IPS-NIHi11 (cell line): ENCODE data around the gene JAM2.
"Not testable (repeated sequence)": the region's sequence is repeated elsewhere in the genome, so short reads cannot be mapped to it uniquely, and the experiment has no call there.

ENCODE experiments used
- DNase-seq: peaks from one replicate; pipeline ENCODE4 v3.0.0; 2012; ENCODE audit warnings: mixed read lengths, low spot score

JAM2 gene

GRCh38 chr21:25646474-25646873, 7.4 kb downstream of the JAM2 start:
- no peak for DNase-seq

- no peak for DNase-seq
Observed at GRCh38 chr21:25647647-25648046, 8.6 kb downstream of the JAM2 start.

DNA sequence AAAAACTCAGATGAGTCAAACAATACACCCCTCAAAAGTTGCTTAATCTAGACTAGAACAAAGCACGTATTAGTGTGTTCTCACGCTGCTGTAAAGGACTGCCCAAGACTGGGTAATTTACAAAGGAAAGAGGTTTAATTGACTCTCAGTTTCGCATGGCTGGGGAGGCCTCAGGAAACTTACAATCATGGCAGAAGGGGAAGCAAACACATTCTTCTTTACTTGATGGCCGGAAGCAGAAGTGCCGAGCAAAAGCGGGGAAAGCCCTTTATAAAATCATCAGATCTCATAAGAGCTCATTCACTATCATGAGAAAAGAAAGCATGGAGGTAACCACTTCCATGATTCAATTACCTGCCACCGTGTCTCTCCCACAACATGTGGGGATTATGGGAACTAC, 10.1 kb downstream of the JAM2 start:
- no peak for DNase-seq

- no peak for DNase-seq
Observed at GRCh38 chr21:25656412-25656811, 17.4 kb downstream of the JAM2 start.

- DNase-seq, result no peak
Observed at GRCh38 chr21:25657140-25657539, 18.1 kb downstream of the JAM2 start.

- DNase-seq, result peak; percentile 9
Observed at GRCh38 chr21:25658427-25659035, 19.5 kb downstream of the JAM2 start.

- no peak for DNase-seq
Observed at GRCh38 chr21:25660233-25660632, 21.2 kb downstream of the JAM2 start.

DNA sequence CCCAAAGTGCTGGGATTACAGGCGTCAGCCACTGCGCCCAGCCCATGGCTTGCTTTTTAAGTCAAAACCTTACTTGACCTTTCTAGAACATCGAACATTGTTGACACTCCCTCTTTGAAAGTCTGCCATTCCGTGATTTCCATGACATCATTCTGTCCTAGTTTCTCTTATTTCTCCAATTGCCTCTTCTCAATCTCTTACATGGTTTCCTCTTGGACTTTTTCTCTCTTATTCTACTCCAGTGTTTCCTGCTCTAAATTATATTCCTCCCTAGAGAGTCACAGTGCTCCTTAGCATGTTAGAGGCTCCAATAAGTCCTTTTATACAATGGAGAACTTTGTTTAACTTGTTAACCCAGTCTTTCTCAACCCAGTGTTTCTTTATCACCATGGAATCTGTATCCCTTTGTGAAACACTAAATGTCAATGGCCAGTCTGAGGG, 25.5 kb downstream of the JAM2 start:
- DNase-seq, result no peak

DNA sequence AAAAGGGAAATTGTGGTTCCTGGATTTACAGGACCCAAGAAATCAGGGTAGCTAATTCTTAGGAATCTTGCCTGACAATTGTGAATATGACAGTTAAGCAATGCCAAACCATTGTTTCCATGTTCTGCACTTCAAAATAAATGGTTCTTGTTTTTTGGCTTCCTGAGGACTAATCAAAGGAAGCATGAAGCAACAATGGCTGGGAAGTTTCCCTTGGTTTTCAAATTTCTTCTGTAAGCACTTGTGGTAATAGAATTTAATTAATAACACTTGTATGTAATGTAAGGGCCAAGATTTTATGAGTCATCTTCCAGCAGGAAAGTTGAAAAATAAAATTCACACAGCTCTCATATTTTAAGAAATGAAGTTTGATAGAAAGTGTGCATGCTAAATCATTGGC, 31.7 kb downstream of the JAM2 start:
- DNase-seq, result no peak

- no peak for DNase-seq
Observed at GRCh38 chr21:25676451-25676850, 37.4 kb downstream of the JAM2 start.

GRCh38 chr21:25682382-25682781, 43.3 kb downstream of the JAM2 start:
- no peak for DNase-seq

- no peak for DNase-seq
Observed at GRCh38 chr21:25687787-25688186, 48.7 kb downstream of the JAM2 start.

DNA sequence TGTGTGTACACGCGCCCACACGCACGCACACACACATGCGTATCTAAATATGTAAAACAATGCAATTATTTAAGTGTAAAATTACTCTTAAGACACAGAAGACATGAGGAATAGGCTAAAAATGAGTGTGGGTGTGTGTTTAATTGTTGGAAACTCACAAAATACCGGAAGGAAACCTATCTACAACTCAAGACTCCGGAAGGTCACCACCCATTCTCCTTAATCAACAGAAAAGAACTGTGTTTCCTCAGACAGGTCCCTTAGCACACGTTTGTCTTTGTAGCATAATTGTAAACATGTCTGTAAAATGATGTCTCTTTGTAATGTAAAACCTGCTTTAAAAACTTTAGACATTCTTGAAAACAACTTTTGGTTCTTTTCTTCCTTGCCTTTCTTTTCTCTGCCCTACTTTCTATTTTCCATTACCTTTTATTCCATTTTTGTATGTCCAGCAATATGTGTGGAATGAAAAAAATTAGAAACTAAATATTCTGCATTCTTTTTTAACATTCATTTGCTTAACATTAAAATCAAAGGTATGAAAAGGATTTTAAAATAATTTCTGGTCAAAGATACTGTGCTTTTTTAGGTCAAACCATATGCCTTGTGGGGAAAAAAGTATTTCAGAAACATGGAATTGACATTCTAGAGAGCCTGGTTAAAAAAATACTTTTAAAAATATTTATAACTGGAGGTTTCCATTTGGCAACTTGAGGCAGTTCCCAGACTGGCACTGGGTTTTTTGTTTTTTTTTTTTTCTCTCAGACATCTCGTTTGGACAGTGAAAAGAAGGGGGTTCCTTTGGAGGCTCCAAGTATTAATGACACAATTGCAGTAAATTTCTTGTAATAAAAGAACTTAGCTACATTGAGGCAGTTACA, 49.5 kb downstream of the JAM2 start:
- DNase-seq, result no peak

- DNase-seq, result no peak
Observed at GRCh38 chr21:25689226-25689625, 50.2 kb downstream of the JAM2 start.

GRCh38 chr21:25691976-25692375, 52.9 kb downstream of the JAM2 start:
- no peak for DNase-seq

DNA sequence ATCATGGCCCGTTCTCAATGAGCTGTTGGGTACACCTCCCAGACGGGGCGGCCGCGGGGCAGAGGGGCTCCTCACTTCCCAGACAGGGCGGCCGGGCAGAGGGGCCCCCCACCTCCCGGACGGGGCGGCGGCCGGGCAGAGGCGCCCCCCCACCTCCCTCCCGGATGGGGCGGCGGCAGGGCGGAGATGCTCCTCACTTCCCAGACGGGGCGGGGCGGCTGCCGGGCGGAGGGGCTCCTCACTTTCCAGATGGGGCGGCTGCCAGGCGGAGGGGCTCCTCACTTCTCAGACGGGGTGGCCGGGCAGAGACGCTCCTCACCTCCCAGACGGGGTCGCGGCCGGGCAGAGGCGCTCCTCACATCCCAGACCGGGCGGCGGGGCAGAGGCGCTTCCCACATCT, 56.4 kb downstream of the JAM2 start:
- not testable (repeated sequence) for DNase-seq

- DNase-seq, result no peak
Observed at GRCh38 chr21:25700741-25701140, 61.7 kb downstream of the JAM2 start.

DNA sequence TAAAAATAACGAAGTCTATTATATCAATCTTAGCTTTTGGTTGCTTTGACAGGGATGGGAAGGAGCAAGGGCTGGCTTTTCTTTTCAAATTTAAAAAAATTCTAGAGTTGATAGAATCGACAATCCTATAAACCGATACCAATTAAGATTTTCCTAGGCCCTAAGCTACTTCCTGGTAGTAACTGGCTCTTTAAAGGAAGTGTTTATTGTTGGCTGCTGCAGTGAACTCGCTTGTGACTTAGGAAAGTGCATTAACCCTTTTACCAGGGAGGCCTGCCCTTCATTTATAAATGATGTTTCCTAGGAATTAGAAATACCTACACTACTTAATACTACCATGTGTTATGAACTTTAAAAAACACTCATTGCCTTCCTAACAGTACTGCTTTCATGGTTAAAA, 62.5 kb downstream of the JAM2 start:
- DNase-seq, result no peak

DNA sequence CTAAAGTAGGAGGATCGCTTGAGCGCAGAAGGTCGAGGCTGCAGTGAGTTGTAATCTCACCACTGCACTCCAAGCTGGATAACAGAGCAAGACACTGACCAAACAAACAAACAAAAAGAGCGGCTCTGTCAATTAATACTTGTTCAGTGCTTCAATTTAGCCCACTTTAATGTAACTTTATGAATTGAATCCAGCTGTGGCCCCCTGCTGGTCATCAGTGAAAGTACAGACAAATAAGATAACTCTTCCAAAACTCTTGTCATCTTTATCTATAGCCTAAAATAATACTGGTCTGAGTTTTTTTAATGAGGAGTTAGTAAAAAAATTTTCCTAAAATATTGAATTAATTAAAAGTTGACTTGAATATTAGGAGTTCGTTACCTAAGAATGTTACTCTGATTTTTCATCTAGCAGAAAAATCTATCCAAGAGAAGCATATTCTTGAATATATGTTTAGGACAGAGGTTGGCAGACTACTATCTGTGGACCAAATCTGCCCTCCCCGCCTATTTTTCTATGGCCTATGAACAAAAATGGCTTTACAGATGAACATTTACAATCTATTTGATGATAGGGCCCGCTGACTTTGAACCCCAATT, 69.5 kb downstream of the JAM2 start:
- peak; percentile 25 for DNase-seq

DNA sequence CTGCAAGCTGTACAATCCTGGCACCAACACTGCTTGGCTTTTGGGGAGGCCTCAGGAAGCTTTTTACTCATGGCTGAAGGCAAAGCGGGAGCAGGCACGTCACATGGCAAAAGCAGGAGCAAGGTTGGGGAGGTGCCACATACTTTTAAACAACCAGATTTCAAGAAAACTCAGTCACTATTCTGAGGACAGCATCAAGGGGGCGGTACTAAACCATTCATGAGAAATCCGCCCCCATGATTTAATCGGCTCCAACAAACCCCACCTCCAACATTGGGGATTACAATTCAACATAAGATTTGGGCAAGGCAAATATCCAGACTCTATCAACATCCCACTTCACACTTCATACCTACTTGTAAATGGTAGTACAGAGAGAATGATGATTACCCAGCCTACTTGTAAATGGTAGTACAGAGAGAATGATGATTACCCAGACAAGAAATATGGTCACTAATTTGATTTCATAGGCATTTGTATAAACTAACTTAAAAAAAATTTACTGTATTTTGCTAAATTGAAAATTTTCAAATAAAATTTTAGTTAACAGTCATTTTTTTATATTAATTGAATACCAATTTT, 70.7 kb downstream of the JAM2 start:
- DNase-seq, result no peak

DNA sequence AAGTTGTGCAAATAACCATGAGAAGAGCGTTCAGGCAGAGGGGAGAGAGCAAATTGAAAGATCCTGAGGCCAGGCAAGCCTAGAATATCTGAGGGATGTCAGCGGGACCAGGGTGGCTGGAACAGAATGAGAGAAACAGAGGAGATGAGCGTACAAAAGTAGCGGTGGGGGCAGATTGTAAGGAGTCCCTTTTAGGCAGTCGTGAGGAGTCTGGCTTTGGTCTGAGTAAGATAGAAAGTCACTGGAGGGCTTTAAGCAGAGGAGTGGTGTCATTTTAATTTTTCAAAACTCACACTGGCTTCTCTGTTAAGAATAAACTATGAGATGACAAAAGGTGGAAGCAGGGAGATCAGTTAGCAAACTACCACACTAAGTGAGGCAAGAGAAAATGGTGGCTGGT, 71.5 kb downstream of the JAM2 start:
- DNase-seq, result no peak

- not testable (repeated sequence) for DNase-seq
Observed at GRCh38 chr21:25714066-25714465, 75.0 kb downstream of the JAM2 start.
